Ishikawa (cell line): ENCODE results near the gene PLCL1.

Source experiments
- CEBPB ChIP-seq: IDR thresholded peaks from 2 replicates; pipeline ENCODE4 v1.6.1; 2012
- CREB1 ChIP-seq: IDR thresholded peaks from 2 replicates; pipeline ENCODE4 v1.6.1; 2012; ENCODE audit warnings: low read depth
- EGR1 ChIP-seq: IDR thresholded peaks from 2 replicates; pipeline ENCODE4 v1.6.1; 2012
- EP300 ChIP-seq: IDR thresholded peaks from 2 replicates; pipeline ENCODE4 v1.6.1; 2012; ENCODE audit warnings: borderline replicate concordance
- FOXM1 ChIP-seq: IDR thresholded peaks from 2 replicates; pipeline ENCODE4 v1.6.1; 2012; ENCODE audit warnings: low read depth, borderline replicate concordance
- NFIC ChIP-seq: IDR thresholded peaks from 2 replicates; pipeline ENCODE4 v1.6.1; 2012
- RAD21 ChIP-seq: IDR thresholded peaks from 2 replicates; pipeline ENCODE4 v1.6.1; 2012; ENCODE audit warnings: low read depth
- TAF1 ChIP-seq: IDR thresholded peaks from 2 replicates; pipeline ENCODE4 v1.6.1; 2012; ENCODE audit warnings: low read depth, mild to moderate bottlenecking
- TCF12 ChIP-seq: IDR thresholded peaks from 2 replicates; pipeline ENCODE4 v1.6.1; 2012; ENCODE audit warnings: low read depth
- TEAD4 ChIP-seq: IDR thresholded peaks from 2 replicates; pipeline ENCODE4 v1.6.1; 2012
- YY1 ChIP-seq: IDR thresholded peaks from 2 replicates; pipeline ENCODE4 v1.6.1; 2012; ENCODE audit warnings: low read depth
- ZBTB7A ChIP-seq: IDR thresholded peaks from 2 replicates; pipeline ENCODE4 v1.6.1; 2012; ENCODE audit warnings: low read depth
- TF ChIP-seq, protein P1 (sequence below): IDR thresholded peaks from 2 replicates; pipeline ENCODE4 v1.6.1; 2012
- TF ChIP-seq, protein P2 (sequence below): IDR thresholded peaks from 2 replicates; pipeline ENCODE4 v1.6.1; 2012
- TF ChIP-seq, protein P3 (sequence below): IDR thresholded peaks from 2 replicates; pipeline ENCODE4 v1.6.1; 2012; ENCODE audit warnings: low read depth, mild to moderate bottlenecking

Gene PLCL1

DNA sequence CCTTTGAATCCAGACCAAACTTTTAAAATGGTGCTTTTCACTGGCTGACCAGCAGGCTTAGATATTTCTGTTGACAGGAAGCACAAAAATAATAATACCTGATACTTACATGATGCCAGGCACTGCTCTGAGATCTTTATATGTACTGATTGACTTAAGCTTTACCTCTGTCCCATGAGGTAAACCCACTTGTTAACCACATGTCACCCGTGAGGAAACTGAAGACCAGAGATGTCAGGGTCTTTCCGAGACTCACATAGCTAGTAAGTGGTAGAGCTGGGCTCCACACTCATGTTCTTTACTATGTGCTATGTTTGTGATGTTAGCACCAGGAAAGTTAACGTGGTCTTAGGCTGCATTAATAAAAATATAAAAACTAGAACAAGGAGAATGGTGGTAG is 297.7 kb downstream of the PLCL1 start:
- TF ChIP-seq TEAD4 (no peak), TAF1 (no peak), YY1 (no peak), EP300 (no peak), TCF12 (no peak), CREB1 (no peak), NFIC (no peak), RAD21 (no peak), ZBTB7A (no peak), CEBPB (no peak), FOXM1 (no peak)
- TF ChIP-seq, protein P1, sequence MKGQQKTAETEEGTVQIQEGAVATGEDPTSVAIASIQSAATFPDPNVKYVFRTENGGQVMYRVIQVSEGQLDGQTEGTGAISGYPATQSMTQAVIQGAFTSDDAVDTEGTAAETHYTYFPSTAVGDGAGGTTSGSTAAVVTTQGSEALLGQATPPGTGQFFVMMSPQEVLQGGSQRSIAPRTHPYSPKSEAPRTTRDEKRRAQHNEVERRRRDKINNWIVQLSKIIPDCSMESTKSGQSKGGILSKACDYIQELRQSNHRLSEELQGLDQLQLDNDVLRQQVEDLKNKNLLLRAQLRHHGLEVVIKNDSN = no peak
- TF ChIP-seq, protein P2, sequence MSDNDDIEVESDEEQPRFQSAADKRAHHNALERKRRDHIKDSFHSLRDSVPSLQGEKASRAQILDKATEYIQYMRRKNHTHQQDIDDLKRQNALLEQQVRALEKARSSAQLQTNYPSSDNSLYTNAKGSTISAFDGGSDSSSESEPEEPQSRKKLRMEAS = no peak
- TF ChIP-seq, protein P3, sequence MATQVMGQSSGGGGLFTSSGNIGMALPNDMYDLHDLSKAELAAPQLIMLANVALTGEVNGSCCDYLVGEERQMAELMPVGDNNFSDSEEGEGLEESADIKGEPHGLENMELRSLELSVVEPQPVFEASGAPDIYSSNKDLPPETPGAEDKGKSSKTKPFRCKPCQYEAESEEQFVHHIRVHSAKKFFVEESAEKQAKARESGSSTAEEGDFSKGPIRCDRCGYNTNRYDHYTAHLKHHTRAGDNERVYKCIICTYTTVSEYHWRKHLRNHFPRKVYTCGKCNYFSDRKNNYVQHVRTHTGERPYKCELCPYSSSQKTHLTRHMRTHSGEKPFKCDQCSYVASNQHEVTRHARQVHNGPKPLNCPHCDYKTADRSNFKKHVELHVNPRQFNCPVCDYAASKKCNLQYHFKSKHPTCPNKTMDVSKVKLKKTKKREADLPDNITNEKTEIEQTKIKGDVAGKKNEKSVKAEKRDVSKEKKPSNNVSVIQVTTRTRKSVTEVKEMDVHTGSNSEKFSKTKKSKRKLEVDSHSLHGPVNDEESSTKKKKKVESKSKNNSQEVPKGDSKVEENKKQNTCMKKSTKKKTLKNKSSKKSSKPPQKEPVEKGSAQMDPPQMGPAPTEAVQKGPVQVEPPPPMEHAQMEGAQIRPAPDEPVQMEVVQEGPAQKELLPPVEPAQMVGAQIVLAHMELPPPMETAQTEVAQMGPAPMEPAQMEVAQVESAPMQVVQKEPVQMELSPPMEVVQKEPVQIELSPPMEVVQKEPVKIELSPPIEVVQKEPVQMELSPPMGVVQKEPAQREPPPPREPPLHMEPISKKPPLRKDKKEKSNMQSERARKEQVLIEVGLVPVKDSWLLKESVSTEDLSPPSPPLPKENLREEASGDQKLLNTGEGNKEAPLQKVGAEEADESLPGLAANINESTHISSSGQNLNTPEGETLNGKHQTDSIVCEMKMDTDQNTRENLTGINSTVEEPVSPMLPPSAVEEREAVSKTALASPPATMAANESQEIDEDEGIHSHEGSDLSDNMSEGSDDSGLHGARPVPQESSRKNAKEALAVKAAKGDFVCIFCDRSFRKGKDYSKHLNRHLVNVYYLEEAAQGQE = no peak

DNA sequence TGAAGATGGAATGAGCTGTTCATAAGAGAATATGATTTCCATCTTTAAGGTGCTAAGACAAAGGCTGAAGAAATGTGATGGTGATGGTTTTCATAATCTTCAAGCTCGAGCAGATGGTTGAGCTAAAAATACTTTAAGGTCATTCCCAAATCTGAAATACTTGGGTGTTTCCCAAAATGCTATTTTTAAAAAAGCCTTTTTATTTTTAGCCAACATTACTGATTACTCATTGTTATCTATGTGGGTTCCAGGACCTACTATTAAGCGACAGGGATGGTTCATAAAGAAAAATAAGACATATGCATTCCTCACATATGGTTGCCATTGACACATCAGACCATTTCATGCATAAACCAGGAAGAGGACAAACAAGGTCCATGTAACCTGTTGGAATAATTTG is 298.5 kb downstream of the PLCL1 start:
- TF ChIP-seq, protein P1 = no peak
- TF ChIP-seq NFIC (no peak), TCF12 (no peak), TAF1 (no peak), ZBTB7A (no peak), YY1 (no peak), CEBPB (no peak), EP300 (no peak), RAD21 (no peak), CREB1 (no peak), FOXM1 (no peak), EGR1 (no peak), TEAD4 (no peak)
- TF ChIP-seq, protein P2 = no peak
- TF ChIP-seq, protein P3 = no peak

DNA sequence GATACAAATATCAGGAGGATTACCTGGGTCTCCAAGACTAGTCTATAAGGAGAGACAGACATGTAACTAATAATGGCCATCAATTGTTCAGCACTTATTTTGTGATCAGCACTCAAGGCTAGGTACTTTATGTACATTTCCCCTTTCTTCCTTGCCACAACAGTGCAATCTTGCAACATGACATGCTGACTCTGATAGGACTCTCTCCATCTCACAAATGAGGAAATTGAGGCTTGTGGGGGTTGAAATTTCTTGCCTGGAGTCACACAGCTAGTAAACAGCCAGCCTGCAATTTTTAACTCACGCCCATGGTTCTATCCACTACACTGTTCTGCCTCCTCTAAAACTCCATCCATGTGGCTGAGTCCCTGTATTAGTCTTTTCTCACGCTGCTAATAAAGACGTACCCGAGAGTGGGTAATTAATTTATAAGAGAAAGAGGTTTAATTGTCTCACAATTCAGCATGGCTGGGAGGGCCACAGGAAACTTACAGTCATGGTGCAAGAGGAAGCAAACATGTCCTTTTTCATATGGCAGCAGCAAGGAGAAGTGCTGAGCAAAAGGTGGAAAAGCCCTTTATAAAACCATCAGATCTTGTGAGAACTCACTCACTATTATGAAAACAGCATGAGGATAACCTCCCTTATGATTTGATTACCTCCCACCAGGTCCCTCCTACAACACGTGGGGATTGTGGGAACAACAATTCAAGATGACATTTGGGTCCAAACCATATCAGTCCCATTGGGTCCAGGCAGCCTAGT is 302.4 kb downstream of the PLCL1 start:
- TF ChIP-seq TCF12 (no peak), NFIC (no peak), ZBTB7A (no peak), TAF1 (no peak), TEAD4 (no peak), RAD21 (no peak), CEBPB (no peak), YY1 (no peak), CREB1 (no peak), EGR1 (no peak), FOXM1 (no peak), EP300 (no peak)
- TF ChIP-seq, protein P1 = no peak
- TF ChIP-seq, protein P3 = no peak
- TF ChIP-seq, protein P2 = no peak

DNA sequence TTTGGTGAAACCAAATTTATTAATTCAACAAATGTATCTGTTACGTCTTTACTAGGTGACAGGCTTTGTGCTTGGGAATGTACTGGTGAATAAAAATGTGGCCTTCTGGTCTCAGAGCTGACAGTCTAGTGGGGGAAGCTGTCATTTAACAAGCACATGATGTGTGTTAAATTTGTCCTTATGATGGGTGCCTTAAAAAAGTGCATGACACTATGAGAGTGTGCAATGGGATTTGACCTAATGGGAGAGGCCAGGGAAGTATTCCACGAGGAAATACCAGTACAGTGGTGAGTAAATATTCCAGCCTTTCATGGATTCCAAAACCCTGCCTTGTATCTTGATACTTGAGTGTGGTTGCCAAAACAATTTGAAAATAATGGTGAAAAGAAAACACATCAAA is 308.9 kb downstream of the PLCL1 start:
- TF ChIP-seq EP300 (no peak), FOXM1 (no peak)
